Measurements from ENCODE around the gene SLC27A2. TPM values are rescaled to one million over a fixed set of nuclear protein-coding genes. Genes with fewer than 3 reads are reported as not detected.

The SLC27A2 gene
- total RNA-seq, 2 donors from 2014 or later: 2.2 TPM; not detected in 1

DNA sequence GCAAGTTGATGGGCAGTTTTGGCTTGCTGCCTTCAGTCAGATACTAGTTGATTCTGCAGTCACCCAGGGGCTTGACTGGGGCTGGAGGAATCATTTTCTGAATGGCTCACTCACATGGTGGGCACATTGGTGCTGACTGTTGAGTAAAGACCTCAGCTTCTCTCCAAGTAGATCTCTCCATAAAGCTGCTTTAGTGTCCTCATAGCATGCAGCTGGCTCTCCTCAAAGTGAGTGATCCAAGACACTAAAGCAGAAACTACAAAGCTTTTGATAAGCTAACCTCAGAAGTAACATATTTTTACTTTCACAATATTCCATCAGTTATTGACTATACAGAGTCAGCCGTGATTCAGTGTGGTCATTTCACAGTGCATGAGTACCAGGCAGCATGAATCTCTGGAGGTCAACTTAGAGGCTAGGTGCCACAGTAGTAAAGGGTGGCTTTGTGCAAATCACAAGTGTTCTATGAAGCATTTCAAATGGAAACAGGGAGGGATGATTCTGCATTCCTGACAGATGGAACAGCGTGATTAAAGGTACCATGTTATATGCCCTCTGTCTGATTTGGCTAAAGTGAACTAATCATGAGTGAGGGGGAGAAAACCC, 38.6 kb upstream of the SLC27A2 start:
- ATAC-seq (ENCODE audit: insufficient number of reproducible peaks, low FRiP score, low read depth): no peak
- H3K4me1 ChIP-seq (ENCODE audit: control insufficient read depth in 1 of 2, low read depth in 2 of 2): no peaks in the 10 kb centered on the region

DNA sequence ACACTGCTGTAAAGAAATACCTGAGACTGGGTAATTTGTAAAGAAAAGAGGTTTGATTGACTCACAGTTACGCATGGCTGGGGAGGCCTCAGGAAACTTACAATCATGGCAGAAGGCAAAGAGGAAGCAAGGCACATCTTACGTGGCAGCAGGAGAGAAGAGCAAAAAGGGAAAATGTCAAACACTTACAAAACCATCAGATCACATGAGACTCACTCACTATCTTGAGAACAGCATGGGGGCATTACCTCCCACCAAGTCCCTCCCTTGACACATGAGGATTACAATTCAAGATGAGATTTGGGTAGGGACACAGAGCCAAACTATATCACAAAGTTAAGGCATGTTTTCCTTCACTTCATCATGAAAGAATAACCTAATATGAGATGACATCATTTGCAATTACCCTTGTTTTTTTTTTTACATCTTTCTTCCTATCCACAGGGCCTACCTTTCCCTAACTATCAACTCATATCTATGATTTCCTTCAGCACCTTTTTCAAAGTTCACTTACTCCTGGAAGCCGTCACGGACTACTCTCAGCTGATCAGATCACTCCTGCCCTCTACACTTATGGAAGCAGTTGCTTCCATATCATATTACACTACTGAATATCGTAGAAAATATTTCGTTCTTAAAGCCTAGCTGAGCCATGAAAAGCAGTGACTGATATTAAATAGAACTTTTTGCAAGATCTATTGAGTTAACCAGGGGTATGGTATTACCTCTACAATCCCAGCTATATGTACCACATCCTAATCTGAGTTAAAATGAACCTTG, 37.5 kb upstream of the SLC27A2 start:
- TF ChIP-seq, protein P1, sequence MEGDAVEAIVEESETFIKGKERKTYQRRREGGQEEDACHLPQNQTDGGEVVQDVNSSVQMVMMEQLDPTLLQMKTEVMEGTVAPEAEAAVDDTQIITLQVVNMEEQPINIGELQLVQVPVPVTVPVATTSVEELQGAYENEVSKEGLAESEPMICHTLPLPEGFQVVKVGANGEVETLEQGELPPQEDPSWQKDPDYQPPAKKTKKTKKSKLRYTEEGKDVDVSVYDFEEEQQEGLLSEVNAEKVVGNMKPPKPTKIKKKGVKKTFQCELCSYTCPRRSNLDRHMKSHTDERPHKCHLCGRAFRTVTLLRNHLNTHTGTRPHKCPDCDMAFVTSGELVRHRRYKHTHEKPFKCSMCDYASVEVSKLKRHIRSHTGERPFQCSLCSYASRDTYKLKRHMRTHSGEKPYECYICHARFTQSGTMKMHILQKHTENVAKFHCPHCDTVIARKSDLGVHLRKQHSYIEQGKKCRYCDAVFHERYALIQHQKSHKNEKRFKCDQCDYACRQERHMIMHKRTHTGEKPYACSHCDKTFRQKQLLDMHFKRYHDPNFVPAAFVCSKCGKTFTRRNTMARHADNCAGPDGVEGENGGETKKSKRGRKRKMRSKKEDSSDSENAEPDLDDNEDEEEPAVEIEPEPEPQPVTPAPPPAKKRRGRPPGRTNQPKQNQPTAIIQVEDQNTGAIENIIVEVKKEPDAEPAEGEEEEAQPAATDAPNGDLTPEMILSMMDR (IDR thresholded peaks at IDR 0.05): no peak
- no peak for ATAC-seq (ENCODE audit: insufficient number of reproducible peaks, low FRiP score, low read depth)
- no peaks in the 10 kb centered on the region for H3K27me3 ChIP-seq (replicated peaks; ENCODE audit: insufficient read depth)
- H3K27ac ChIP-seq: no peak overlapping the region
- no peaks in the 10 kb centered on the region for H3K9me3 ChIP-seq
- H3K36me3 ChIP-seq: no peaks in the 10 kb centered on the region
- DNase-seq (ENCODE audit: low spot score): no peak
- H3K4me1 ChIP-seq (ENCODE audit: control insufficient read depth in 1 of 2, low read depth in 2 of 2): no peaks in the 10 kb centered on the region
- H3K4me3 ChIP-seq: no peak overlapping the region

More for the DNA sequence above, 38.6 kb upstream of the SLC27A2 start:
- H3K36me3 ChIP-seq: no peaks in the 10 kb centered on the region
- H3K27me3 ChIP-seq (replicated peaks; ENCODE audit: insufficient read depth): no peaks in the 10 kb centered on the region
- no peak for DNase-seq (ENCODE audit: low spot score)
- H3K27ac ChIP-seq: no peak overlapping the region
- H3K9me3 ChIP-seq: no peaks in the 10 kb centered on the region
- TF ChIP-seq, protein P1 (IDR thresholded peaks at IDR 0.05): no peak
- H3K4me3 ChIP-seq: no peak overlapping the region

DNA sequence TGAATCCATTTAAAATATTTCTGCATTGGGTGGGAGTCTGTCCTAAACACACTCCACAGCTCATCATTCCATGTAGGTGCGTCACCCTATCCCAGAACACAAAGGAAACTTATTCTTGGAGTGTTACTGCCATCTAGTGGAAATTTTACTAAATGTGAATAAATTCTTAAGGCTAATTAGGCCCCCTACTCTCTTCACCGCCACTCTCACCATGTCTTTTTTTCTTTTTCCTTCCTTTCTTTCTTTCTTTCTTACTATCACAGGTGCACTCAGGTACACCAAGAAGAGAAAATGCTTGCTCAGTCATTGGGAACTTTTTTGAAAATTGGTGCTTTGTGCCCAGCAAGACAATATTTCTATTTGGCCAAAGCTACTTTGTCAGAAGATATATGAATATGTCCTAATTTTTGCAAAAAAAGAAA, 36.5 kb upstream of the SLC27A2 start:
- Histone ChIP-seq H3K27me3 (replicated peaks; ENCODE audit: insufficient read depth) (no peaks in the 10 kb centered on the region), H3K4me1 (ENCODE audit: control insufficient read depth in 1 of 2, low read depth in 2 of 2) (no peaks in the 10 kb centered on the region), H3K4me3 (no peak overlapping the region), H3K36me3 (no peaks in the 10 kb centered on the region), H3K9me3 (no peaks in the 10 kb centered on the region), H3K27ac (no peak overlapping the region)
- peak; percentile 53 for ATAC-seq (ENCODE audit: insufficient number of reproducible peaks, low FRiP score, low read depth)
- TF ChIP-seq, protein P1 (IDR thresholded peaks at IDR 0.05): peak; percentile 60
- DNase-seq (ENCODE audit: low spot score): no peak

DNA sequence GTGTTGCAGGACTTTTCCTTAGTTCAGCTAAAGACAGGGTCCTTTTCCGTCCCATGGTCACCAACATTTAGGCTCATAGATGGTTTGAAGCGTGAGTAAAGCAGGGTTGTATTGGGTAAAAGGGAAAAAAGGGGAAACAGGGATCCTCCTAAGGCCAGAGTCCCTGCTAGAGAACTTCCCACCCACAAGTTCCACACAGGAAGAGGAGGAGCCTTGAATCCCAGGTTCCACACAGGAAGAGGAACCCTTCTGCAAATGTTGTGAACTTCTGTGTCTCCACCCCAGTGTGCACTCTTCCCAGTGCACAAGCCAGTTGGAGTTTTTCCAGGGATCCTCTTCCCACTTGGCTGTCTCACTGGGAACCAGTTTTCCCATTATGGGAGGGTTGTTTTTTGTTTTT, 35.4 kb upstream of the SLC27A2 start:
- H3K9me3 ChIP-seq: no peaks in the 10 kb centered on the region
- no peak for DNase-seq (ENCODE audit: low spot score)
- H3K27me3 ChIP-seq (replicated peaks; ENCODE audit: insufficient read depth): no peaks in the 10 kb centered on the region
- H3K4me1 ChIP-seq (ENCODE audit: control insufficient read depth in 1 of 2, low read depth in 2 of 2): no peaks in the 10 kb centered on the region
- H3K4me3 ChIP-seq: no peak overlapping the region
- no peak overlapping the region for H3K27ac ChIP-seq
- no peak for ATAC-seq (ENCODE audit: insufficient number of reproducible peaks, low FRiP score, low read depth)
- TF ChIP-seq, protein P1 (IDR thresholded peaks at IDR 0.05): no peak
- no peaks in the 10 kb centered on the region for H3K36me3 ChIP-seq

DNA sequence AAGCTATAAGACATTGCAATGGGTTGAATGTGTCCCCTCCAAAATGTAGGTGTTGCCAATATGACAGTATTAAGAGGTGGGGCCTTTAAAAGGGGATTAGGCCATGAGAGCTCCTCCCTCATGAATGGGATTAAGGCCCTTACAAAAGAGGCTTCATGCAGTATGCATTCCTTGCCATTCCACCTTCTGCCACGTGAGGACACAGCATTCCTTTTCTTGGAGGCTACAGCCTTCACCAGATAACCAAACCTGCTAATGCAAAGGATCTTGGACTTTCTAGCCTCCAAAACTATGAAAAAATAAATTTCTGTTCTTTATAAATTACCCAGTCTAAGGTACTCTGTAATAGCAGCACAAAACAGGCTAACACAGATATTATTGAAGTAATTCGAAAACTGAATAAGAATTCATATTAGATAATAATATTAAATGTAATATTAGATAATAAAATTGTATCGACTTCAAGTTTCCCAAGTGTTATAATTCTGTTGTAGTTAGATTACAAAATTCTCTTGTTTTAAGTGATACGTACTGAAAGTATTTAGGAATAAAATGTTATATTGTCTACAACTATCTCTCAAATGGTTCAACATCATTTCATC, 33.5 kb upstream of the SLC27A2 start:
- DNase-seq (ENCODE audit: low spot score): no peak
- TF ChIP-seq, protein P1 (IDR thresholded peaks at IDR 0.05): no peak
- Histone ChIP-seq H3K36me3 (no peaks in the 10 kb centered on the region), H3K9me3 (no peaks in the 10 kb centered on the region), H3K27me3 (replicated peaks; ENCODE audit: insufficient read depth) (no peaks in the 10 kb centered on the region), H3K4me3 (no peak overlapping the region), H3K27ac (no peak overlapping the region), H3K4me1 (ENCODE audit: control insufficient read depth in 1 of 2, low read depth in 2 of 2) (no peaks in the 10 kb centered on the region)
- ATAC-seq (ENCODE audit: insufficient number of reproducible peaks, low FRiP score, low read depth): no peak
